PC-3 (cell line): ENCODE results near the gene LYRM4.
A peak's percentile ranks its signal among the peaks of the same experiment; 100 is the strongest.

Experiments
- EZH2 ChIP-seq: fragments of 300-600 bp; sonication (generic); IDR thresholded peaks from one replicate; pipeline ENCODE4 v1.6.1; 2017; ENCODE audit warnings: antibody characterized with exemption, mild to moderate bottlenecking, low read length; ENCODE audit not compliant: unreplicated experiment
- EZH2phosphoT487 ChIP-seq: fragments of 300-600 bp; sonication (generic); IDR thresholded peaks from 2 replicates; pipeline ENCODE4 v1.6.1; 2018; ENCODE audit warnings: mild to moderate bottlenecking, antibody characterized with exemption, low read length, borderline replicate concordance
- TF ChIP-seq, protein P1 (sequence below): fragments of 300-600 bp; sonication (generic); conservative IDR thresholded peaks from 2 replicates; pipeline ENCODE4 v1.5.1; 2017; ENCODE audit warnings: antibody characterized with exemption, low read depth, mild to moderate bottlenecking, low read length

DNA sequence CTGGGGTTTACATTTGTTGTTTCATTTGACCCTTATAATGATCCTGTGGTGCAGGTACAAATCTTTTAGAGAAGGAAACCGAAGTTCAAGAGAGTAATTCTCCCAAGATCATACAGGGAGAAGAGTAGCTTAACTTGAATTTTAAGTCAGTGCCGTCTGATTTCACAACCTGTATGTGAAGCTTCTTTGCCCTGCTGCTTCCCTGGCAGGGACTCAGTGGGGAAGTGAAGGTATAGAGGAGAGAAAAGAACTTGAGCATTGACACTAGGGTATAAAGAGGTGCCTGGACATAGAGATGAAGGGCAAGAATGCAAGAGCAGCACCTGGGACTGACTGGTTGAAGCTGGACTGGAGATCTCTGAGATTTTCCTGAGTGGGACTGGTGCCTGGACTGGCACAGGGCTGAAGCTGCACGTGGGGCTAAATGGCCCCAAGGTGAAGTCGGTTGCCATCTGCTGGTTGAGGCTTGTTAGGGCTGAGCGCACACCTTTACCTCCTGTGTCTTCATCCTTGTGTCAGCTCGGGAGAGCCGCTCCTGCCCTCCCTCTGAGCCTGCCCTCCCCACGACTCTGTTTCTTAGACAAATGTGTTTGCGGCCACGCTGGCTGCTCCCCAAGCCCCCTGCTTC lies 42.4 kb upstream of the LYRM4 start:
- TF ChIP-seq, protein P1, sequence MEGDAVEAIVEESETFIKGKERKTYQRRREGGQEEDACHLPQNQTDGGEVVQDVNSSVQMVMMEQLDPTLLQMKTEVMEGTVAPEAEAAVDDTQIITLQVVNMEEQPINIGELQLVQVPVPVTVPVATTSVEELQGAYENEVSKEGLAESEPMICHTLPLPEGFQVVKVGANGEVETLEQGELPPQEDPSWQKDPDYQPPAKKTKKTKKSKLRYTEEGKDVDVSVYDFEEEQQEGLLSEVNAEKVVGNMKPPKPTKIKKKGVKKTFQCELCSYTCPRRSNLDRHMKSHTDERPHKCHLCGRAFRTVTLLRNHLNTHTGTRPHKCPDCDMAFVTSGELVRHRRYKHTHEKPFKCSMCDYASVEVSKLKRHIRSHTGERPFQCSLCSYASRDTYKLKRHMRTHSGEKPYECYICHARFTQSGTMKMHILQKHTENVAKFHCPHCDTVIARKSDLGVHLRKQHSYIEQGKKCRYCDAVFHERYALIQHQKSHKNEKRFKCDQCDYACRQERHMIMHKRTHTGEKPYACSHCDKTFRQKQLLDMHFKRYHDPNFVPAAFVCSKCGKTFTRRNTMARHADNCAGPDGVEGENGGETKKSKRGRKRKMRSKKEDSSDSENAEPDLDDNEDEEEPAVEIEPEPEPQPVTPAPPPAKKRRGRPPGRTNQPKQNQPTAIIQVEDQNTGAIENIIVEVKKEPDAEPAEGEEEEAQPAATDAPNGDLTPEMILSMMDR, result peak; percentile 67
- TF ChIP-seq EZH2, result no peak
- no peak for TF ChIP-seq EZH2phosphoT487
